Endodermal cell (in vitro differentiated cells): ENCODE results near the gene PTPN21. TPM values are rescaled to one million over a fixed set of nuclear protein-coding genes. Genes with fewer than 3 reads are reported as not detected.

Experiments used
- DNase-seq: peaks from one replicate; pipeline ENCODE4 v3.0.0-alpha.2; 2017
- H3K27ac ChIP-seq: 2 replicates; pipeline ENCODE4 v1.5.1; 2013; ENCODE audit warnings: mild to moderate bottlenecking, low read depth, low read length, moderate library complexity
- H3K27me3 ChIP-seq: 2 replicates; pipeline ENCODE4 v1.6.1; 2013; ENCODE audit warnings: mild to moderate bottlenecking, low read length, moderate library complexity; ENCODE audit not compliant: insufficient read depth, control insufficient read depth, poor library complexity, severe bottlenecking
- H3K36me3 ChIP-seq: 2 replicates; pipeline ENCODE4 v1.7.0; 2013; ENCODE audit warnings: mild to moderate bottlenecking, low read length, moderate library complexity; ENCODE audit not compliant: control insufficient read depth, insufficient read depth
- H3K4me1 ChIP-seq: one replicate; pipeline ENCODE4 v1.7.0; 2013; ENCODE audit warnings: low read length; ENCODE audit not compliant: control insufficient read depth, insufficient read depth
- H3K4me3 ChIP-seq: 2 replicates; pipeline ENCODE4 v1.5.1; 2013; ENCODE audit warnings: mild to moderate bottlenecking, low read length, moderate library complexity
- H3K9ac ChIP-seq: 2 replicates; pipeline ENCODE4 v1.6.1; 2013; ENCODE audit warnings: mild to moderate bottlenecking, low read length, moderate library complexity; ENCODE audit not compliant: poor library complexity, severe bottlenecking; ENCODE audit errors: extremely low read depth
- H3K9me3 ChIP-seq: 2 replicates; pipeline ENCODE4 v1.6.1; 2013; ENCODE audit warnings: mild to moderate bottlenecking, low read length, moderate library complexity; ENCODE audit not compliant: control insufficient read depth
- H3K27ac Mint-ChIP-seq: 2 replicates; pipeline ENCODE4 v1.8.0; 2020; ENCODE audit warnings: mixed read lengths
- H3K27me3 Mint-ChIP-seq: 2 replicates; pipeline ENCODE4 v1.8.0; 2021; ENCODE audit warnings: mild to moderate bottlenecking, mixed read lengths; ENCODE audit not compliant: insufficient read depth
- H3K36me3 Mint-ChIP-seq: 2 replicates; pipeline ENCODE4 v1.8.0; 2020; ENCODE audit warnings: low read depth, mixed read lengths
- H3K4me1 Mint-ChIP-seq: 2 replicates; pipeline ENCODE4 v1.8.0; 2020; ENCODE audit warnings: mixed read lengths
- H3K4me3 Mint-ChIP-seq: 2 replicates; pipeline ENCODE4 v1.8.0; 2020; ENCODE audit warnings: mild to moderate bottlenecking, moderate library complexity, mixed read lengths
- H3K9me3 Mint-ChIP-seq: 2 replicates; pipeline ENCODE4 v1.8.0; 2020; ENCODE audit warnings: mild to moderate bottlenecking, mixed read lengths
- total RNA-seq, 2 donors: library from RNA; stranded (reverse); fragmentation: NEBNext Ultra II Directional in 1 of 2; extraction: Animal tissue kit (Norgen Biotek cat#: 25700) in 1 of 2; gene quantifications; 2 replicates in 1 of 2; 3 replicates in 1 of 2; pipeline ENCODE4 v1.2.1, GENCODE V29; 2021
- TF ChIP-seq, protein P1 (sequence below): fragments of 200-600 bp; sonication (generic); conservative IDR thresholded peaks from 2 replicates; pipeline ENCODE4 v1.5.0; 2021; ENCODE audit warnings: antibody characterized with exemption, mild to moderate bottlenecking

Gene PTPN21
- total RNA-seq, 2 donors from 2014 or later: 23.8 to 45.5 TPM

DNA sequence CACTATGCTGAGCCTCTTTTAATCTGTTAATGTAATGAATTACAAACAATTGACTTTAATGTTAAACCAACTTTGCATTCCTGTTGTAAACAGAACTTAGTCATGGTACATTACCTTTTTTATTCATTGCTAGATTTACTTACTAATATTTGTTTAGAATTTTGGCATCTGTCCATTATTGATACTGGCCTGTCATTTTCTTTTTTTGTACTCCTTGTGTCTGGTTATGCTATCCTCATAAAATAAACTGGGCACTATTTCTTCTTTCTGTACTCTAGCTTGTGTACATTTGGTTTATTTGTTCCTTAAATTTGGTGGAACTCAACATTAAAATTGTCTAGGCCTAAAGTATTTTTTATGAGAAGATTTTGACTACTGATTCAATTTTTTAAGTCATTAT lies 137.2 kb downstream of the PTPN21 start:
- H3K27me3 Mint-ChIP-seq: no peaks in the 10 kb centered on the region
- Histone ChIP-seq H3K4me1 (no peaks in the 10 kb centered on the region), H3K36me3 (peaks cover 34% of the 10 kb centered on the region), H3K27ac (no peak overlapping the region), H3K27me3 (no peaks in the 10 kb centered on the region), H3K4me3 (no peak overlapping the region), H3K9ac (no peak overlapping the region), H3K9me3 (peaks cover 48% of the 10 kb centered on the region)
- TF ChIP-seq, protein P1, sequence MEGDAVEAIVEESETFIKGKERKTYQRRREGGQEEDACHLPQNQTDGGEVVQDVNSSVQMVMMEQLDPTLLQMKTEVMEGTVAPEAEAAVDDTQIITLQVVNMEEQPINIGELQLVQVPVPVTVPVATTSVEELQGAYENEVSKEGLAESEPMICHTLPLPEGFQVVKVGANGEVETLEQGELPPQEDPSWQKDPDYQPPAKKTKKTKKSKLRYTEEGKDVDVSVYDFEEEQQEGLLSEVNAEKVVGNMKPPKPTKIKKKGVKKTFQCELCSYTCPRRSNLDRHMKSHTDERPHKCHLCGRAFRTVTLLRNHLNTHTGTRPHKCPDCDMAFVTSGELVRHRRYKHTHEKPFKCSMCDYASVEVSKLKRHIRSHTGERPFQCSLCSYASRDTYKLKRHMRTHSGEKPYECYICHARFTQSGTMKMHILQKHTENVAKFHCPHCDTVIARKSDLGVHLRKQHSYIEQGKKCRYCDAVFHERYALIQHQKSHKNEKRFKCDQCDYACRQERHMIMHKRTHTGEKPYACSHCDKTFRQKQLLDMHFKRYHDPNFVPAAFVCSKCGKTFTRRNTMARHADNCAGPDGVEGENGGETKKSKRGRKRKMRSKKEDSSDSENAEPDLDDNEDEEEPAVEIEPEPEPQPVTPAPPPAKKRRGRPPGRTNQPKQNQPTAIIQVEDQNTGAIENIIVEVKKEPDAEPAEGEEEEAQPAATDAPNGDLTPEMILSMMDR: no peak
- no peak overlapping the region for H3K4me3 Mint-ChIP-seq
- H3K9me3 Mint-ChIP-seq: peaks cover 44% of the 10 kb centered on the region
- H3K4me1 Mint-ChIP-seq: no peaks in the 10 kb centered on the region
- H3K27ac Mint-ChIP-seq: no peak overlapping the region
- peaks cover 71% of the 10 kb centered on the region for H3K36me3 Mint-ChIP-seq
- no peak for DNase-seq

Other genes starting within 250 kb of the PTPN21 start
- gene KCNK10, start 231.7 kb downstream of the PTPN21 start, total RNA-seq: 1 to 10 TPM in 1 of 2 donors, under 1 TPM in 1; 0.24 to 1.8 TPM
- 10 to 100 TPM; 20.6 to 47.0 TPM for gene SPATA7, start 169.3 kb downstream of the PTPN21 start, total RNA-seq
- gene ZC3H14, start 8.0 kb upstream of the PTPN21 start, total RNA-seq: 100 to 1,000 TPM; 111 to 142 TPM
- 1 to 10 TPM; 1.7 to 2.3 TPM for gene EML5, start 237.9 kb upstream of the PTPN21 start, total RNA-seq